Thyroid gland (tissue), 4 donors: Measurements from ENCODE around the gene NLK. TPM values are rescaled to one million over a fixed set of nuclear protein-coding genes. Genes with fewer than 3 reads are reported as not detected.
A peak's percentile ranks its signal among the peaks of the same experiment; 100 is the strongest.
"Not testable (repeated sequence)": the region's sequence is repeated elsewhere in the genome, so short reads cannot be mapped to it uniquely, and the experiment has no call there.

Experiments used
- DNase-seq, 2 donors: peaks; one replicate each; pipeline ENCODE4 v3.0.0-alpha.2; 2019
- H3K27ac ChIP-seq, 3 donors: fragments of 200-600 bp; sonication (generic); 1 replicate in 2 of 3; 2 replicates in 1 of 3; pipeline ENCODE4 v1.5.1; 2016 to 2019; ENCODE audit warnings: mild to moderate bottlenecking in 1 of 3, moderate library complexity in 1 of 3
- H3K27me3 ChIP-seq: fragments of 200-600 bp; sonication (generic); one replicate; pipeline ENCODE4 v1.5.1; 2019
- H3K36me3 ChIP-seq, 2 donors: fragments of 200-600 bp; sonication (generic); one replicate each; pipeline ENCODE4 v1.5.1; 2016 to 2019
- H3K4me1 ChIP-seq, 2 donors: fragments of 200-600 bp; sonication (generic); one replicate each; pipeline ENCODE4 v1.5.1; 2017 to 2019
- H3K4me3 ChIP-seq, 3 donors: fragments of 200-600 bp; sonication (generic); replicated peaks in 1 of 3; 1 replicate in 2 of 3; 2 replicates in 1 of 3; pipeline ENCODE4 v1.5.1; 2016; ENCODE audit warnings: mild to moderate bottlenecking in 1 of 3
- H3K9me3 ChIP-seq: fragments of 200-600 bp; sonication (generic); one replicate; pipeline ENCODE4 v1.5.1; 2017
- POLR2A ChIP-seq, 2 donors: fragments of 450-650 bp; IDR thresholded peaks; one replicate each; pipeline ENCODE4 v1.6.1; 2017; ENCODE audit warnings: antibody characterized with exemption in 2 of 2, mild to moderate bottlenecking in 2 of 2, moderate library complexity in 1 of 2
- WGBS, 2 donors: methylation state at CpG; one replicate each; pipeline ENCODE4 v1.1.5; 2017; 5-methylcytosine and 5-hydroxymethylcytosine counted together
- intact Hi-C: fragments of 100-400 bp; cut with DNase I; formaldehyde crosslinking; loops from one replicate; pipeline ENCODE4 v1.15.1; 2023
- total RNA-seq, 4 donors: library from RNA; depleted of rRNA; stranded (reverse); fragments of >200 nt; gene quantifications; one replicate each; pipeline ENCODE4 v1.2.3, GENCODE V29; 2016
- TF ChIP-seq, protein P1 (sequence below), 6 experiments: fragments of 200-600 bp in 3 of 6; fragments of 450-650 bp in 3 of 6; sonication (generic) in 3 of 6; IDR thresholded peaks; one replicate each; pipeline ENCODE4 v1.5.1; 2016 to 2019; ENCODE audit warnings: antibody characterized with exemption in 6 of 6, mild to moderate bottlenecking in 2 of 6, inconsistent platforms in 1 of 6, moderate library complexity in 1 of 6

NLK gene
- total RNA-seq, 4 donors from 2014 or later = 37.7 to 54.2 (median 46.0) TPM

DNA sequence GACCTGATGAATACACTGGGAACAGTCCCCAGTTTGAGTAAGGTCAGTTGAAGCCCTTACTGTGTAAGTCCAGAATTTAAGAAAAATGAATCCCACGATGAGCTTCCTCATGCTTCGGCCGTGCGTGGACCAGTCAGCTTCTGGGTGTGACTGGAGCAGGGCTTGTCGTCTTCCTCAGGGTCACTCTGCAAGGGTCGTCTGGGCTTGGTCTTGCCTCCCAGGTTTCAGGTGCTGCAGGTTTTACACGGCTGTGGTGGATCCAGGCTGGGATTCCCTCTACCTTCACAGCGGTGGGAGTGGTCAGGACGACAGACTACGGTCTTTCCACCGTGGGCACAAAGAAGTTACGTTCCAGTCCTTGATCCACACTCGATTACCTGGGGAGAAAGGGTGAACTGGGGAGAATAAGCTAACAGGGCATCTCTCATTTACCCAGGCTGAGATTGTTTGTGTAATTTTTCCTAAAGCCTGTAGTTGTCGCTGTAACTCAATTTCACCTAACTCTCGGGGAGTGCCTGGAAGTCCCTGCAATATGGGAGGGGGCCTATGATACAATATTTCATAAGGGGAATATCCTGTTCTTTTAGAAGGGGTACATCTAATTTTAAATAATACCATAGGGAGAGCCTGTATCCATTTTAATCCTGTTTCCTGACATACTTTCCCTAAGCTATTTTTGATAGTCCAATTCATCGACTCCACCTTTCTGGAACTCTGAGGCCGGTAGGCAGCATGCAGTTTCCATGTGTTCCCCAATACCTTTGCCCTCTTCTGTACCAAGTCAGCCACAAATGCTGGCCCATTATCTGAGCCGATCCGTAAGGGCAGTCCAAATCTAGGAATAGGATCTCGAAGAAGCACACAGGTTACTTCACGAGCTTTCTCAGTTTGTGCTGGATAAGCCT, 190.7 kb downstream of the NLK start:
- peak in 1 of 2 donors; percentile 16 for DNase-seq
- H3K9me3 ChIP-seq, H3K27me3 ChIP-seq, H3K36me3 ChIP-seq, intact Hi-C loops: not testable (repeated sequence)
- H3K27ac ChIP-seq = peak overlapping the region; percentile 95 to 98 (median 95)
- H3K4me3 ChIP-seq = peak overlapping the region in 2 of 3 donors; percentile 44 to 85
- H3K4me1 ChIP-seq = peaks cover 35 to 42% of the 10 kb centered on the region in 2 donors
- WGBS, 2 donors = 23 to 24% methylated on average over 19 to 21 of the region's 21 CpGs
- TF ChIP-seq, protein P1, sequence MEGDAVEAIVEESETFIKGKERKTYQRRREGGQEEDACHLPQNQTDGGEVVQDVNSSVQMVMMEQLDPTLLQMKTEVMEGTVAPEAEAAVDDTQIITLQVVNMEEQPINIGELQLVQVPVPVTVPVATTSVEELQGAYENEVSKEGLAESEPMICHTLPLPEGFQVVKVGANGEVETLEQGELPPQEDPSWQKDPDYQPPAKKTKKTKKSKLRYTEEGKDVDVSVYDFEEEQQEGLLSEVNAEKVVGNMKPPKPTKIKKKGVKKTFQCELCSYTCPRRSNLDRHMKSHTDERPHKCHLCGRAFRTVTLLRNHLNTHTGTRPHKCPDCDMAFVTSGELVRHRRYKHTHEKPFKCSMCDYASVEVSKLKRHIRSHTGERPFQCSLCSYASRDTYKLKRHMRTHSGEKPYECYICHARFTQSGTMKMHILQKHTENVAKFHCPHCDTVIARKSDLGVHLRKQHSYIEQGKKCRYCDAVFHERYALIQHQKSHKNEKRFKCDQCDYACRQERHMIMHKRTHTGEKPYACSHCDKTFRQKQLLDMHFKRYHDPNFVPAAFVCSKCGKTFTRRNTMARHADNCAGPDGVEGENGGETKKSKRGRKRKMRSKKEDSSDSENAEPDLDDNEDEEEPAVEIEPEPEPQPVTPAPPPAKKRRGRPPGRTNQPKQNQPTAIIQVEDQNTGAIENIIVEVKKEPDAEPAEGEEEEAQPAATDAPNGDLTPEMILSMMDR (IDR thresholded peaks at IDR 0.05) = peak; percentile 32 to 71 (median 64)

DNA sequence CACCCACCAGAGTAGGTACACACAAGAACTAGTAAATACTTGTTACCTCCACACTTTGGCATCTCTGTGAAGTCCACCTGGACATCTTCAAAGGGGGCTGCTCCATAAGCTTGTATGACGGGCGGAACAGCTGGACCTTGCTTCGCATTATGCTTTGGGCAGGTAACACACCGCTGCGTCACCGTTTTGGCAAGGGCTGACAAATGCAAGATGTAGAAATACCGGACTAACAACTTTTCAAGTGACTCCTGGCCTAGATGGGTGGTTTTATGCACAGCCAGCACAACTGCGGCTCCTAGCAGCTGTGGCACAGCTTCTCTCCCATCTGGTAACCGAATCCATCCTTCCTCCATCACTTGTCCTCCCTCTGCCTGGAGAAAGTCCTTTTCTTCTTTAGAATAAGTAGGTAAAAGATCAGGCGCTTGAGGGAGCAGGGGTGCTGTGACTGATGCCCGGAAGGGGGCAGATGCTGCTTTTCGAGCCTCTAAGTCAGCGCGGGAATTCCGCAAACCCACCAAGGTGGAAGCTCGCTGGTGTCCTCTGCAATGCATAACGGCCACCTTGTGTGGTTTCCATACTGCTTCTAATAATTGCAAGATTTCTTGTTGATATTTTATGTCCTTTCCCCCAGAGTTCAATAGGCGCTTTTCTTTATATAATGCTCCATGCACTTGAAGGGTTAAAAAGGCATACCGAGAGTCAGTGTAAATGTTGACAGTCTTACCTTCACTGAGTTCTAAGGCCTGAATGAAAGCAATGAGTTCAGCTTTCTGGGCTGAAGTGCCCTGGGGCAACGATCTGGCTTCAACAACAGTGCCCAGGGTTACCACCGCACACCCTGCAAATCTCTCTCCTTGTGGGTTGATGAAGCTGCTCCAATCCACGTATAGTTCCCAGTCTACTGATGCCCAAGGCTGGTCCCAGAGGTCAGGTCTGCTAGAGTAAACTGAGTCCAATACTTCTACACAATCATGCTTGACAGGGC, 191.7 kb downstream of the NLK start:
- H3K27ac ChIP-seq = peak overlapping the region; percentile 95 to 98 (median 95)
- peak; percentile 91 to 93 for DNase-seq
- peak overlapping the region in 2 of 3 donors; percentile 44 to 85 for H3K4me3 ChIP-seq
- H3K36me3 ChIP-seq, intact Hi-C loops, H3K27me3 ChIP-seq, H3K9me3 ChIP-seq: not testable (repeated sequence)
- peaks cover 32 to 35% of the 10 kb centered on the region in 2 donors for H3K4me1 ChIP-seq
- peak in 1 of 2 donors; percentile 83 for TF ChIP-seq POLR2A (IDR thresholded peaks at IDR 0.05)
- WGBS, 2 donors = 27 to 45% methylated on average over 21 to 22 of the region's 22 CpGs

DNA sequence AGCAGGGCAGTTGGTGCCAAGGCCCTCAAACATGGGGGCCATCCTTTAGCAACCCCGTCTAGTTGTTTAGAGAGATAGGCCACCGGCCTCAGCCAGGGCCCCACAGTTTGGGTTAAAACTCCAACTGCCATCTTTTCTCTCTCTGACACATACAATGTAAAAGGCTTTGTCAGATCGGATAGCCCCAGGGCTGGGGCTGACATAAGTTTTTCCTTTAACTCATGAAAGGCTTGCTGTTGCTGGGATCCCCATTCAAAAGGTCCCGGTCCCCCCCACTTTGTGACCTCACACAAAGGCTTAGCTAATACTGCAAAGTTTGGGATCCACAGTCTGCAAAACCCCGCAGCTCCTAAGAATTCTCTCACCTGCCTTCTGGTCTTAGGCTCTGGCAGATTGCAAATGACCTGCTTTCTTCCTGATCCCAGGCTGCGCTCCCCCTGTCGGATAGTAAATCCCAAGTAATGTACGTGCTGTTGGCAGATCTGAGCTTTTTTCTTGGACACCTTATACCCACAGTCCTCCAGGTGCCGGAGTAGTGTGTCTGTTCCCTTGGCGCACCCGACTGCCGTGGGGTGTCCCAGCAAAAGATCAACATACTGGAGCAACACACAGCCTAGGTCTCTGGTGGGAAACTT, 192.7 kb downstream of the NLK start:
- H3K4me3 ChIP-seq, H3K9me3 ChIP-seq, H3K36me3 ChIP-seq, H3K27me3 ChIP-seq, intact Hi-C loops: not testable (repeated sequence)
- H3K4me1 ChIP-seq = peaks cover 30 to 32% of the 10 kb centered on the region in 2 donors
- WGBS, 2 donors = 56 to 65% methylated on average over 9 to 11 of the region's 12 CpGs
- H3K27ac ChIP-seq = peak overlapping the region; percentile 52 to 95 (median 95)
- DNase-seq = peak in 1 of 2 donors; percentile 24

DNA sequence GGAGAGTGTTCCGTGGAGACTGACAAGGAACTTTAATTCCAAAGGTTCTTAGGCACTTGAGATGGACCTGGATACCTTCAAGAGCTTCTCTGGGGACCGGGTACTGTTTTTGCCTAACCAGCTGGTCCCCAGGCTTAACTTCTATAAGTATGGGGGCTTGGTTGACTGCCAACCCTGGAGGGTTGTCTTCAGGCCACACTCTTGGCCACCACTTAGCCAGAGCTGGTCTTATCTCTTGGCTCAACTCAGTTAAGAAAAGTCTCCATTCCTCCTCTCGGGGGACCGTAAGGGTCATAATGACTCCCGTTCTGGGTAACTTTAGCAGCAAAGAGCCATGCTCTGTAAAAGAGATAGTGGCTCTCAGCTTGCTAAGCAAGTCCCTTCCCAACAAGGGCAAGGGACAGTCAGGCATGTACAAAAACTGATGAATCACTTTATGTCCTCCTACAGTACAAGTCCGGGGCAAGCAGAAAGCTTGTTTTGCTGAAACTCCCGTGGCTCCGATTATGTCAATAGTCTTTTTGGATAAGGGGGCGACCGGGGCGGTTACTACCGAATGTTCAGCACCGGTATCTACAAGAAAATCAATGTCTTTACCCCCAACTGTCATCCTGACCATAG, 193.7 kb downstream of the NLK start:
- 34 to 38% methylated on average over 13 of the region's 13 CpGs for WGBS, 2 donors
- intact Hi-C loops, H3K36me3 ChIP-seq: not testable (repeated sequence)

DNA sequence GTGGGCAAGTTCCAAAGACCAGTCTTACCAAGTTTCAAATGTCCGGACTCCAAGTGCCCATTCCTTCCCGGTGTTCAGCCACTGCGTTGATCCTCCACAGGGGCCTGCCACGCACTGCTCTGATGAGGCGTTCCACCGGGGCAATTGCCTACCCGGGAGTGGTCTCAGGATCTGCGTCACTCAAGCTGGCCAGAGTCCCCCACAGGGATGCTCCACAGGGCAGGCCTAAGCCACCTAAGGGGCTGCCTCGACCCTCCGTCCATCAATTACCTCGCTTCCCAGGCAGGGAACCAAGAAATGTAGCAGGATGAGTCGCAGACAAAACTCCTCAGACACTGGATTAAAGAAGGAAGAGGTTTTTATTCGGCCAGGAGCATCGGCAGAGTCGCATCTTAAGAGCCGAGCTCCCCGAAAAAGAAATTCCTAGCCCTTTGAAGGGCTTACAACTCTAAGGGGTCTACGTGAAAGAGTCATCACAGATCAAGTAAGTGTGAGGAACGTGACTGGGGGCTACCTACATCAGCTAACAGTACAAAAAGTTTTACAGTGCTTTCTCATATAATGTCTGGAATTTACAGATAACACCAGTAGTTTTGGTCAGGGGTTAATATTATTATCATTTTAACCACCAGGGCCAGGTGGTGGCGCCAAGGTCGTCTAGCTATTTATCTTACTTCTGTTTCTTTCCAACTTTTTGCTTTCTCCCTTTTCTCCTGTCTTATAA, 196.2 kb downstream of the NLK start:
- 83 to 88% methylated on average over 21 of the region's 21 CpGs for WGBS, 2 donors
- H3K36me3 ChIP-seq, H3K4me3 ChIP-seq, H3K27me3 ChIP-seq, H3K9me3 ChIP-seq, DNase-seq, intact Hi-C loops, H3K27ac ChIP-seq: not testable (repeated sequence)
- peaks cover 27 to 39% of the 10 kb centered on the region in 2 donors for H3K4me1 ChIP-seq

More for the DNA sequence above, 193.7 kb downstream of the NLK start:
- H3K9me3 ChIP-seq, H3K27me3 ChIP-seq, H3K4me3 ChIP-seq: not testable (repeated sequence)
- Histone ChIP-seq H3K27ac (peak overlapping the region; percentile 52 to 95 (median 95)), H3K4me1 (peaks cover 27 to 34% of the 10 kb centered on the region in 2 donors)
- DNase-seq = peak in 1 of 2 donors; percentile 42

DNA sequence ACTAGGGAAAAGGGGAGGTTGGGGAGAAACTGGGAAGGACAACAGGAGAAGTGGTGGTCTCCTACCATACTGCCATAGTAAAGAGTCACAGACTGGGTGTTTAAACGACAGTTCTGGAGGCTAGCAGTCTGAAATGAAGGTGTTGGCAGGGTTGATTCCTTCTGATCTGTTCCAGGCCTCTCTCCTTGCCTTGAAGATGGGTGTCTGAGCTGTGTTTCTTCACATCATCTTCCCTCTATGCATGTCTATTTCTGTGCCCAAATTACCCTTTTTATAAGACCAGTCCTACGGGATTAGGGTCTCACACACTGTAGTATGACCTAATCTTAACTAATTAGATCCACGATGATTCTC, 196.8 kb downstream of the NLK start:
- H3K27me3 ChIP-seq = no peaks in the 10 kb centered on the region
- no peaks in the 10 kb centered on the region for H3K36me3 ChIP-seq
- H3K4me1 ChIP-seq = peaks cover 24 to 37% of the 10 kb centered on the region in 2 donors
- intact Hi-C loops = no loop called here
- WGBS, 2 donors = 83 to 84% methylated on average over 3 of the region's 3 CpGs
- no peak overlapping the region for H3K27ac ChIP-seq
- H3K9me3 ChIP-seq = no peaks in the 10 kb centered on the region
- no peak for TF ChIP-seq POLR2A (IDR thresholded peaks at IDR 0.05)
- TF ChIP-seq, protein P1 (IDR thresholded peaks at IDR 0.05) = no peak
- DNase-seq = no peak
- H3K4me3 ChIP-seq = no peak overlapping the region
